K562 (cell line): ENCODE data around the gene FAM120B. TPM values are rescaled to one million over a fixed set of nuclear protein-coding genes. Genes with fewer than 3 reads are reported as not detected.

Experiments used
- ATAC-seq: fragments of 200-7000 bp; cut with Tn5 transposase; 3 replicates; pipeline ENCODE4 v1.9.1; 2020; ENCODE audit warnings: moderate library complexity
- BruUV-seq: library from RNA; stranded (reverse); fragments of 400-500 nt; replicated peaks from 2 replicates; lab custom pipeline; 2021; lab: Mats Ljungman, UMichigan
- CTCF ChIA-PET: fragments of 300-600 bp; formaldehyde crosslinking; extraction: SDS; loops from one replicate; lab custom pipeline; 2021; ENCODE audit warnings: low intra/inter-chr PET ratio; lab: Yijun Ruan, JAX
- POLR2A ChIA-PET: fragments of 300-600, 350-650 bp; sonication (Branson Sonifier 250); formaldehyde crosslinking; extraction: SDS; loops from one replicate; lab custom pipeline; 2021; ENCODE audit warnings: antibody characterized with exemption, inconsistent platforms; lab: Yijun Ruan, JAX
- DNase-seq, 4 experiments: peaks; one replicate each; pipeline versions ENCODE4 v3.0.0 to v3.0.0-alpha.2; 2011 to 2018; ENCODE audit warnings: low spot score in 3 of 4, mixed read lengths in 3 of 4; ENCODE audit errors: extremely low read depth in 1 of 4
- FAIRE-seq: peaks from 2 replicates; lab custom pipeline; 2011; peaks lifted over from hg19 to GRCh38; lab: Jason Lieb, UNC
- H2AFZ ChIP-seq: 2 replicates; pipeline ENCODE4 v1.6.0; 2011; ENCODE audit warnings: low read depth, low read length, control low read depth, inconsistent platforms
- H3K27ac ChIP-seq: fragments of 200-600 bp; 3 replicates; pipeline ENCODE4 v1.8.0; 2011; ENCODE audit warnings: low read depth, mild to moderate bottlenecking, control low read depth, inconsistent platforms, low read length, moderate library complexity, mixed read lengths; ENCODE audit errors: extremely low read depth
- H3K27me3 ChIP-seq, 2 experiments: fragments of 300-600 bp in 1 of 2; 2 replicates in 1 of 2; 3 replicates in 1 of 2; pipeline versions ENCODE4 v1.6.0 to v1.8.0; 2011; ENCODE audit warnings: inconsistent platforms in 2 of 2, low read length in 2 of 2, mild to moderate bottlenecking in 1 of 2, mixed read lengths in 1 of 2, moderate library complexity in 1 of 2; ENCODE audit not compliant: control insufficient read depth in 2 of 2, insufficient read depth in 2 of 2
- H3K36me3 ChIP-seq: fragments of 300-600 bp; 3 replicates; pipeline ENCODE4 v1.8.0; 2011; ENCODE audit warnings: mild to moderate bottlenecking, low read length, inconsistent platforms; ENCODE audit not compliant: control insufficient read depth, insufficient read depth
- H3K4me1 ChIP-seq, 2 experiments: fragments of 200-600 bp in 1 of 2; replicated peaks in 1 of 2; 2 replicates in 1 of 2; 3 replicates in 1 of 2; pipeline versions ENCODE4 v1.5.1 to v1.8.0; 2011; ENCODE audit warnings: inconsistent platforms in 2 of 2, low read length in 2 of 2, mild to moderate bottlenecking in 1 of 2, mixed read lengths in 1 of 2, moderate library complexity in 1 of 2; ENCODE audit not compliant: control insufficient read depth in 2 of 2, insufficient read depth in 2 of 2
- H3K4me2 ChIP-seq: 2 replicates; pipeline ENCODE4 v1.6.1; 2011; ENCODE audit warnings: low read length, control low read depth, inconsistent platforms, mixed read lengths; ENCODE audit not compliant: insufficient read depth
- H3K4me3 ChIP-seq: fragments of 200-600 bp; sonication (generic), shearing (Covaris generic); 2 replicates; pipeline ENCODE4 v1.5.1; 2016; ENCODE audit warnings: control low read depth, inconsistent platforms
- H3K79me2 ChIP-seq: fragments of 200-600 bp; 3 replicates; pipeline ENCODE4 v1.8.0; 2011; ENCODE audit warnings: low read length, inconsistent platforms; ENCODE audit not compliant: control insufficient read depth, insufficient read depth
- H3K9ac ChIP-seq, 2 experiments: 2 replicates each; pipeline versions ENCODE4 v1.6.0 to v1.6.1; 2011; ENCODE audit warnings: low read depth in 2 of 2, low read length in 2 of 2, control low read depth in 1 of 2, inconsistent platforms in 1 of 2, mild to moderate bottlenecking in 1 of 2, mixed read lengths in 1 of 2; ENCODE audit not compliant: insufficient read depth in 1 of 2
- H3K9me1 ChIP-seq: one replicate; pipeline ENCODE4 v1.6.0; 2011; ENCODE audit warnings: inconsistent platforms, mild to moderate bottlenecking, low read length, moderate library complexity; ENCODE audit not compliant: control insufficient read depth, insufficient read depth
- H3K9me3 ChIP-seq: replicated peaks from 2 replicates; pipeline ENCODE4 v1.5.1; 2011; ENCODE audit warnings: low read depth, low read length, inconsistent platforms; ENCODE audit not compliant: control insufficient read depth, insufficient read depth
- H4K20me1 ChIP-seq: replicated peaks from 2 replicates; pipeline ENCODE4 v1.6.1; 2011; ENCODE audit warnings: low read length, inconsistent platforms, mixed read lengths; ENCODE audit not compliant: control insufficient read depth, insufficient read depth
- CBX5 ChIP-seq: IDR thresholded peaks from 2 replicates; pipeline ENCODE4 v1.6.1; 2014; ENCODE audit warnings: low read depth, borderline replicate concordance
- E2F8 ChIP-seq: fragments of 450-650 bp; IDR thresholded peaks from 2 replicates; pipeline ENCODE4 v1.7.1; 2018; ENCODE audit warnings: mild to moderate bottlenecking, low read depth; ENCODE audit not compliant: partially characterized antibody
- FOXK1 ChIP-seq: sonication (generic); formaldehyde crosslinking; IDR thresholded peaks from 2 replicates; pipeline ENCODE4 v1.8.0; 2022; ENCODE audit warnings: missing genetic modification reagents, mild to moderate bottlenecking, borderline replicate concordance
- HNRNPK ChIP-seq: fragments of 200-400 bp; formaldehyde crosslinking; IDR thresholded peaks from one replicate; pipeline ENCODE4 v1.6.1; 2018; ENCODE audit warnings: mild to moderate bottlenecking, low read depth, low read length; ENCODE audit not compliant: poor library complexity, severe bottlenecking
- MTA2 ChIP-seq: fragments of 450-650 bp; IDR thresholded peaks from 2 replicates; pipeline ENCODE4 v1.6.1; 2016; ENCODE audit warnings: low read depth
- PHB ChIP-seq: fragments of 250-450 bp; sonication (Bioruptor Pico); IDR thresholded peaks from 2 replicates; pipeline ENCODE4 v1.5.0; 2021
- POLR2H ChIP-seq: IDR thresholded peaks from 2 replicates; pipeline ENCODE4 v1.6.1; 2016; ENCODE audit warnings: missing genetic modification characterization, low read depth, mild to moderate bottlenecking, control low read depth, missing compliant biosample characterization, moderate library complexity
- RNF219 ChIP-seq: fragments of 250-450 bp; sonication (Bioruptor Pico); IDR thresholded peaks from 2 replicates; pipeline ENCODE4 v1.5.0; 2022; ENCODE audit warnings: mild to moderate bottlenecking
- SP2 ChIP-seq: IDR thresholded peaks from 2 replicates; pipeline ENCODE4 v1.6.1; 2011; ENCODE audit warnings: mild to moderate bottlenecking, low read depth, low read length, moderate library complexity; ENCODE audit not compliant: poor library complexity, severe bottlenecking; ENCODE audit errors: extremely low read depth
- TAL1 ChIP-seq: fragments of 450-650 bp; IDR thresholded peaks from 2 replicates; pipeline ENCODE4 v1.6.1; 2016; ENCODE audit warnings: mild to moderate bottlenecking
- THRB ChIP-seq: fragments of 450-650 bp; formaldehyde crosslinking; conservative IDR thresholded peaks from 2 replicates; pipeline ENCODE4 v1.4.0; 2022; ENCODE audit warnings: mild to moderate bottlenecking, missing genetic modification characterization
- ZC3H11A ChIP-seq: IDR thresholded peaks from 2 replicates; pipeline ENCODE4 v1.6.1; 2012; ENCODE audit warnings: low read depth, low read length, improper control_type of control experiment
- ZHX1 ChIP-seq: fragments of 150-350 bp; conservative IDR thresholded peaks from 2 replicates; pipeline ENCODE4 v1.6.1; 2014; ENCODE audit warnings: low read length
- ZNF23 ChIP-seq: fragments of 250-450 bp; sonication (Bioruptor Pico); IDR thresholded peaks from 2 replicates; pipeline ENCODE4 v1.4.0; 2020; ENCODE audit warnings: mild to moderate bottlenecking
- WGBS: fragments of 100-300 bp; shearing (Covaris generic); methylation state at CpG from one replicate; pipeline ENCODE4 v1.1.6; 2016; ENCODE audit warnings: low coverage, mixed read lengths; ENCODE audit not compliant: insufficient coverage; ENCODE audit errors: missing lambda C conversion rate; 5-methylcytosine and 5-hydroxymethylcytosine counted together
- in situ Hi-C: fragments of 300-500 bp; cut with MboI; formaldehyde crosslinking; loops from 4 replicates; pipeline ENCODE4 v1.15.0; 2018; ENCODE audit warnings: inconsistent platforms, mixed read lengths
- intact Hi-C: fragments of 100-400 bp; cut with micrococcal nuclease; formaldehyde crosslinking; loops from 2 replicates; pipeline ENCODE4 v1.14.2; 2022
- polyA plus RNA-seq, 8 experiments: library from polyadenylated mRNA; depleted of rRNA in 4 of 8; stranded (reverse) in 5 of 8; unstranded in 3 of 8; fragments of >200 nt; fragmentation: Nextera tagmentation in 2 of 8; fragmentation: Illumina TruSeq in 1 of 8; extraction: Ambion mirVana in 2 of 8; extraction: Trizol in 1 of 8; gene quantifications; 2 replicates each; pipeline versions ENCODE4 v1.2.1 to v1.2.3, GENCODE V29; 2011 to 2014; ENCODE audit warnings: inconsistent platforms in 1 of 8, missing spikeins in 1 of 8
- total RNA-seq, 7 experiments: library from RNA; depleted of rRNA in 6 of 7; stranded (reverse); fragments of >200 nt in 6 of 7; fragmentation: Illumina TruSeq in 2 of 7; extraction: Trizol in 2 of 7; gene quantifications; 2 replicates each; pipeline versions ENCODE4 v1.2.1 to v1.2.3, GENCODE V29; 2011 to 2021; ENCODE audit warnings: low replicate concordance in 1 of 7

The FAM120B gene
- total and polyA plus RNA-seq, 9 of the 15 experiments (the other 6 are each of a cell fraction or from before 2014, with no cell fraction given): 3.5 to 22.6 (median 14.7) TPM

- Histone ChIP-seq H3K27me3 (no peaks in the 10 kb centered on the region), H3K79me2 (no peaks in the 10 kb centered on the region), H3K36me3 (peaks cover 15% of the 10 kb centered on the region; the same call in 2 of the 3 replicates), H3K9me1 (no peaks in the 10 kb centered on the region), H3K27ac (no peak overlapping the region), H3K4me2 (no peak overlapping the region), H3K9me3 (no peaks in the 10 kb centered on the region), H2AFZ (no peak overlapping the region), H3K4me1 (peaks cover 0 to 3% of the 10 kb centered on the region in 2 experiments; a peak in 1 of 5 replicates), H3K4me3 (no peak overlapping the region), H4K20me1 (no peaks in the 10 kb centered on the region)
- DNase-seq (no peak), ATAC-seq (no peak), FAIRE-seq (no peak)
- WGBS: 79% methylated on average over 4 of the region's 4 CpGs
- ChIA-PET POLR2A (no interaction called here), CTCF (no interaction called here)
- in situ Hi-C loops (no loop called here), intact Hi-C loops (no loop called here)
- no TSS peak for BruUV-seq
- TF ChIP-seq ZNF23: no peak
- no peak for TF ChIP-seq ZHX1
- no peak for TF ChIP-seq POLR2H
- no peak for TF ChIP-seq SP2
- TF ChIP-seq RNF219: no peak
- no peak for TF ChIP-seq CBX5
- TF ChIP-seq THRB: no peak
- no peak for TF ChIP-seq TAL1
- no peak for TF ChIP-seq ZC3H11A
- TF ChIP-seq E2F8: no peak
- TF ChIP-seq HNRNPK: no peak
- no peak for TF ChIP-seq FOXK1
- no peak for TF ChIP-seq MTA2
- no peak for TF ChIP-seq PHB (CRISPR knock-in tag)
- TF ChIP-seq, all 486 proteins: peak for 0
- H3K9ac ChIP-seq: no peak overlapping the region
Observed at GRCh38 chr6:170365121-170365520, 58.6 kb downstream of the FAM120B start.
